ENCODE measurements around the gene MCM6.
"Not testable (repeated sequence)": the region's sequence is repeated elsewhere in the genome, so short reads cannot be mapped to it uniquely, and the experiment has no call there.

The MCM6 gene

GRCh38 chr2:135876066-135876711 lies at the start of gene MCM6:
MCM6 (minus strand) TSS chr2:135876443; CDS start chr2:135876365, 78 bp downstream.
- DNase-seq (ENCODE audit: low read depth in 2 of 2), result peak; percentile 99

- no peak for DNase-seq (ENCODE audit: low read depth in 2 of 2)
These were observed 49.3 kb upstream of the MCM6 start for GRCh38 chr2:135925571-135925970.

GRCh38 chr2:135916207-135916606 lies 40.0 kb upstream of the MCM6 start:
- no peak for DNase-seq (ENCODE audit: low read depth in 2 of 2)

- no peak for DNase-seq (ENCODE audit: low read depth in 2 of 2)
These were observed 38.2 kb upstream of the MCM6 start for GRCh38 chr2:135914485-135914884.

- DNase-seq (ENCODE audit: low read depth in 2 of 2), result peak in 1 of 2 experiments; percentile 24
These were observed 37.6 kb upstream of the MCM6 start for GRCh38 chr2:135913727-135914365.

- DNase-seq (ENCODE audit: low read depth in 2 of 2), result no peak
These were observed 33.7 kb upstream of the MCM6 start for GRCh38 chr2:135909976-135910375.

GRCh38 chr2:135905679-135906078 lies 29.4 kb upstream of the MCM6 start:
- no peak for DNase-seq (ENCODE audit: low read depth in 2 of 2)

GRCh38 chr2:135904341-135904989 lies 28.2 kb upstream of the MCM6 start:
- no peak for DNase-seq (ENCODE audit: low read depth in 2 of 2)

GRCh38 chr2:135903650-135904049 lies 27.4 kb upstream of the MCM6 start:
- DNase-seq (ENCODE audit: low read depth in 2 of 2), result no peak

- DNase-seq (ENCODE audit: low read depth in 2 of 2), result no peak
These were observed 23.3 kb upstream of the MCM6 start for GRCh38 chr2:135899567-135899966.

GRCh38 chr2:135898234-135898786 lies 22.1 kb upstream of the MCM6 start:
- DNase-seq (ENCODE audit: low read depth in 2 of 2), result no peak

- no peak for DNase-seq (ENCODE audit: low read depth in 2 of 2)
These were observed 18.7 kb upstream of the MCM6 start for GRCh38 chr2:135894930-135895329.

- no peak for DNase-seq (ENCODE audit: low read depth in 2 of 2)
These were observed 17.1 kb upstream of the MCM6 start for GRCh38 chr2:135893374-135893794.

GRCh38 chr2:135890835-135891234 lies 14.6 kb upstream of the MCM6 start:
- DNase-seq (ENCODE audit: low read depth in 2 of 2), result no peak

- DNase-seq (ENCODE audit: low read depth in 2 of 2), result no peak
These were observed 13.9 kb upstream of the MCM6 start for GRCh38 chr2:135890149-135890548.

- DNase-seq (ENCODE audit: low read depth in 2 of 2), result not testable (repeated sequence)
These were observed 12.3 kb upstream of the MCM6 start for GRCh38 chr2:135888587-135888986.

- DNase-seq (ENCODE audit: low read depth in 2 of 2), result no peak
These were observed 9.5 kb upstream of the MCM6 start for GRCh38 chr2:135885709-135886108.

GRCh38 chr2:135882415-135882814 lies 6.2 kb upstream of the MCM6 start:
- DNase-seq (ENCODE audit: low read depth in 2 of 2), result no peak

GRCh38 chr2:135876770-135877169 lies 527 bp upstream of the MCM6 start:
- not testable (repeated sequence) for DNase-seq (ENCODE audit: low read depth in 2 of 2)

- peak; percentile 60 to 66 for DNase-seq (ENCODE audit: low read depth in 2 of 2)
These were observed 665 bp downstream of the MCM6 start for GRCh38 chr2:135875491-135876065.

GRCh38 chr2:135874777-135875365 lies 1.4 kb downstream of the MCM6 start:
- DNase-seq (ENCODE audit: low read depth in 2 of 2), result no peak

GRCh38 chr2:135870571-135870970 lies 5.7 kb downstream of the MCM6 start:
- DNase-seq (ENCODE audit: low read depth in 2 of 2), result no peak

Data from stimulated activated CD4-positive, alpha-beta T cell treated with anti-CD3 and anti-CD28 coated beads, Interleukin-12 subunit alpha, Interleukin-12 subunit beta, amount 100 ng/mL, for 24 hours (primary cell).